ENCODE data around the gene C3orf20.

GRCh38 chr3:14802381-14802731 is 127.4 kb downstream of the C3orf20 start:
- TF ChIP-seq CTCF (IDR thresholded peaks at IDR 0.05) (no peak), FOXP1 (CRISPR knock-in tag; IDR thresholded peaks at IDR 0.05; ENCODE audit: borderline replicate concordance) (no peak), USF2 (CRISPR knock-in tag; IDR thresholded peaks at IDR 0.05) (no peak), ZNF512 (CRISPR knock-in tag; IDR thresholded peaks at IDR 0.05; ENCODE audit: borderline replicate concordance) (no peak), ZNF232 (CRISPR knock-in tag; IDR thresholded peaks at IDR 0.05) (no peak), CREM (CRISPR knock-in tag; IDR thresholded peaks at IDR 0.05) (no peak), ATF3 (CRISPR knock-in tag; conservative IDR thresholded peaks at IDR 0.05) (no peak), TCF7 (CRISPR knock-in tag; IDR thresholded peaks at IDR 0.05; ENCODE audit: low read depth) (no peak), NR2C2 (CRISPR knock-in tag; IDR thresholded peaks at IDR 0.05) (no peak), MLX (CRISPR knock-in tag; IDR thresholded peaks at IDR 0.05) (no peak), PREB (CRISPR knock-in tag; IDR thresholded peaks at IDR 0.05; ENCODE audit: borderline replicate concordance) (no peak)

Data from WTC11 (cell line).